GM18520 (cell line): ENCODE data around the gene CALML6.

Source experiments
- ATAC-seq: cut with Tn5 transposase; IDR thresholded peaks from one replicate; pipeline ENCODE4 v1.9.1; 2021; ENCODE audit not compliant: unreplicated experiment

The CALML6 gene

GRCh38 chr1:1910651-1911331, 4.3 kb upstream of the CALML6 start:
- no peak for ATAC-seq

- ATAC-seq, result no peak
Measured at GRCh38 chr1:1911350-1912041, 3.6 kb upstream of the CALML6 start.

- ATAC-seq, result no peak
Measured at GRCh38 chr1:1914101-1914970, 724 bp upstream of the CALML6 start.

GRCh38 chr1:1915911-1916840, 1.1 kb downstream of the CALML6 start:
- ATAC-seq, result no peak

- ATAC-seq, result no peak
Measured at GRCh38 chr1:1916851-1917251, 1.8 kb downstream of the CALML6 start.

GRCh38 chr1:1917304-1917976, 2.4 kb downstream of the CALML6 start:
- no peak for ATAC-seq

- no peak for ATAC-seq
Measured at GRCh38 chr1:1917995-1918900, 3.2 kb downstream of the CALML6 start.

GRCh38 chr1:1918901-1919303, 3.8 kb downstream of the CALML6 start, which contains the start of gene TMEM52:
Gene TMEM52 (minus strand): TSS chr1:1919279. CDS start chr1:1919265, 14 bp downstream.
- ATAC-seq, result peak; percentile 21

GRCh38 chr1:1919304-1920056, 4.4 kb downstream of the CALML6 start:
- peak; percentile 72 for ATAC-seq

GRCh38 chr1:1920057-1920607, 5.1 kb downstream of the CALML6 start:
- no peak for ATAC-seq

- no peak for ATAC-seq
Measured at GRCh38 chr1:1920608-1921458, 5.8 kb downstream of the CALML6 start.

GRCh38 chr1:1921459-1921862, 6.4 kb downstream of the CALML6 start:
- no peak for ATAC-seq

- no peak for ATAC-seq
Measured at GRCh38 chr1:1921901-1922701, 7.0 kb downstream of the CALML6 start.

- no peak for ATAC-seq
Measured at GRCh38 chr1:1922702-1922955, 7.6 kb downstream of the CALML6 start.

GRCh38 chr1:1922956-1923833, 8.1 kb downstream of the CALML6 start:
- ATAC-seq, result no peak

- no peak for ATAC-seq
Measured at GRCh38 chr1:1924386-1924785, 9.3 kb downstream of the CALML6 start.
